Cardiac fibroblast (primary cell): ENCODE measurements around the gene PSAT1.

Source experiments
- DNase-seq, 2 donors: peaks; one replicate each; pipeline versions ENCODE4 v3.0.0 to v3.0.0-alpha.2; 2010; ENCODE audit warnings: low read depth in 2 of 2
- H3K4me3 ChIP-seq, 2 donors: replicated peaks in 1 of 2; 1 replicate in 1 of 2; 2 replicates in 1 of 2; pipeline ENCODE4 v1.5.1; 2011; ENCODE audit warnings: low read depth in 2 of 2, low read length in 2 of 2, mild to moderate bottlenecking in 2 of 2, moderate library complexity in 1 of 2
- CTCF ChIP-seq: IDR thresholded peaks from one replicate; pipeline ENCODE4 v1.5.1; 2011; ENCODE audit warnings: low read depth, mild to moderate bottlenecking, low read length, inconsistent platforms

The PSAT1 gene

DNA sequence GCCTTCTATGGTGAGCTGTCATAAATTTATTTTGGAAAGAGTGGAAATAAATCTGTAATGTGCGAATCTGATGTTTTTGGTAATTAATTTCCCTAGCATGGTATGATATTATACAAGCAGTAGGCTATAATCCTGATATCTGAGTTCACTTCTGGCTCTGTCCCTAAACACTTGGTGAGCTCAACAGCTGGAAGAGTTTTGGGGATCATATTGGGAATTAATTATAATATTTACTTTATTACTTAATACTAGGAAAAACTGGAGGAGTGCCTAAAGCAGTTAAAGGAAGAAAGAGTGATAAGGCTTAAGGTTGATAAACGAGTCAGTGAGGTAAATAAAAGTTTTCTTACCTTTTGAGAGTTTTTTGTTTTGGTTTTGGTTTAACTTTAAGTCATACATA lies 34.3 kb upstream of the PSAT1 start:
- no peak overlapping the region for H3K4me3 ChIP-seq
- no peak for TF ChIP-seq CTCF
- DNase-seq: no peak

GRCh38 chr9:78267889-78268288 lies 29.0 kb upstream of the PSAT1 start:
- TF ChIP-seq CTCF: no peak
- DNase-seq: no peak
- H3K4me3 ChIP-seq: no peak overlapping the region

GRCh38 chr9:78269784-78270183 lies 27.1 kb upstream of the PSAT1 start:
- DNase-seq: no peak
- TF ChIP-seq CTCF: no peak
- no peak overlapping the region for H3K4me3 ChIP-seq

GRCh38 chr9:78272307-78272706 lies 24.6 kb upstream of the PSAT1 start:
- TF ChIP-seq CTCF: no peak
- DNase-seq: no peak
- no peak overlapping the region for H3K4me3 ChIP-seq

GRCh38 chr9:78273761-78274160 lies 23.2 kb upstream of the PSAT1 start:
- peak in 1 of 2 donors; percentile 44 for DNase-seq
- no peak overlapping the region for H3K4me3 ChIP-seq
- no peak for TF ChIP-seq CTCF

DNA sequence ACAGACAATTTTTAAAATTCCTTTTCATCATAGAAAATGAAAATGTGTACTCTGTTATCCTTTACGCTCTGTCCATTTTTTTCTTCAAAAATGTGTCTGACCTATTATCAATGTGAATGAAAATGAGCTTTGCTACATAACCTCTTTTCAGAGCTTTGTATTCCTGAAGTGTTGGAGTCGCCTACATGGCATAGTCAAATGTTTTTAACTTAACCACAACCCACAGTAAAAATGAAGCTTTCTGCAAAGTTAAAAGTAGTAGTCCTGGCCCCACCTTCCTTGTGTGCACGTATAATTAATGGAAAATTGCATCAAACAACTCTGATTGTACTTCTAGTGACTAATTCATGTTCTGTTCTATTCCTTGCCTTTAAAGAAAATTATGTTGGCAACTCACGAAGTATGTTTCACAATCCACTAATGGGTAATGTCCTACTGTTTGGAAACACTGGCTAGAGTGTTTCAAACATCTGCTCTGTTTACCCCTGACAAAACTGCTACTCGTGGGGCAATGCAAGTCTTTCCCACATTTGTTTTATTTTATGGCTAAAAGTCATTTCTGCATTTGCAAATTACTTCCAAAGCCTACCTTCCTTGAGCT lies 18.6 kb upstream of the PSAT1 start:
- TF ChIP-seq CTCF: no peak
- H3K4me3 ChIP-seq: no peak overlapping the region
- DNase-seq: peak; percentile 83 to 88

GRCh38 chr9:78278801-78279200 lies 18.1 kb upstream of the PSAT1 start:
- H3K4me3 ChIP-seq: no peak overlapping the region
- no peak for DNase-seq
- TF ChIP-seq CTCF: no peak
